ENCODE measurements around the gene CBX4. TPM values are rescaled to one million over a fixed set of nuclear protein-coding genes. Genes with fewer than 3 reads are reported as not detected.

The CBX4 gene
- total and polyA plus RNA-seq, 2 of the 13 experiments (the other 11 are each of a cell fraction or from before 2014, with no cell fraction given), result 25.8 to 50.8 TPM

DNA sequence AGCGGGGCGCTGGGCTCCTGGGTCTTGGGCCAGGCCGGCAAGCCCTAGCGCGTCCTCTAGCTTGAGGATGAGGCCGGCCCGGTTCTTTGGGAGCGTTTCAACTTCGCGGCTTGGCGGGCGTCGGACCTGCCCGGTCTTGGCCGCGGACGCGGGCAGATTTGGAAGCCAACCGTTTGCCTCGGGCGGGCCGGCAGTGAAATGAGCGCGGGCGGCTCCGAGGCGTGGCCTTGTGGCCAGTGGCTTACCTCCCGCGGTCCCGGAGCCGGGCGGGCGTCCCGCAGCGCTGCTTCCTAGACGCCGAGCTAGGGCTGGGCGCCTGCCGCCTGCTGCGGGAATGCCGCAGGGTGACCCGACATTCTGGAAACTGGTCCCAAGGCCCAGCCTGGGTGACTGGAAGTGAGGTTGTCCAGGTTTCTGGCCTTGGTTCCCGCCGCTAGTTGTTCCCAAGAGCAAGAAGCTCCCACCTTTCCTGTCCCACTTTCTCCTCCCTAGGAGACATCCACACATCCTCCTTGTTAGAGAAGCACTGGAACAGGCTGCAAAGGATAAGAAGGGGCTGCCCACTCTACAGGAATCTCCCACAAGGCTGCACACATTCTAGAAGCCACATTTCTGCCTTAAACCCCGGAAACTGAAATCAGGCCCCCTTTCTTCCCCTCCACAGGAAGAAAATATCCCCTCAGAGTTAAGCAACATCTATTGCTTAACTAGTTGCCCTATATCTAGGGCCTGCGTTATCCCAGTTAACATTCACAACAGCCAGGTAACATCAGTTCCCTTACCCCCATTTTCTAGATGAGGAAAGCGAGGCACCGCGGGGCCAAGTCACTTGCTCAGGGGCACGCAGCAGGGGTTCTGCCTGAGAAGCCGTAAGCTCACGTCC lies 37.8 kb downstream of the CBX4 start (continued):
- peak; percentile 8; the same call in 1 of the 2 replicates for TF ChIP-seq ZNF598 (CRISPR knock-in tag; IDR thresholded peaks at IDR 0.05; ENCODE audit: borderline replicate concordance)
- no peak for TF ChIP-seq MTF1 (CRISPR knock-in tag; IDR thresholded peaks at IDR 0.05)
- TF ChIP-seq, protein P1, sequence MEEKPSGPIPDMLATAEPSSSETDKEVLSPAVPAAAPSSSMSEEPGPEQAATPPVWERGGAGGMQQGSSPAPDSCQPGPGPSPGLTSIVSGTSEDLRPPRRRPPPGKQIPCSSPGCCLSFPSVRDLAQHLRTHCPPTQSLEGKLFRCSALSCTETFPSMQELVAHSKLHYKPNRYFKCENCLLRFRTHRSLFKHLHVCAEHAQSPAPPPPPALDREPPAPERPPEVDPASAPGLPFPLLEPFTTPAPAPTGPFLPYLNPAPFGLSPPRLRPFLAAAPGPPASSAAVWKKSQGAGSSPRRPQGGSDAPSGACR (CRISPR knock-in tag; IDR thresholded peaks at IDR 0.05), result no peak
- TF ChIP-seq, protein P2, sequence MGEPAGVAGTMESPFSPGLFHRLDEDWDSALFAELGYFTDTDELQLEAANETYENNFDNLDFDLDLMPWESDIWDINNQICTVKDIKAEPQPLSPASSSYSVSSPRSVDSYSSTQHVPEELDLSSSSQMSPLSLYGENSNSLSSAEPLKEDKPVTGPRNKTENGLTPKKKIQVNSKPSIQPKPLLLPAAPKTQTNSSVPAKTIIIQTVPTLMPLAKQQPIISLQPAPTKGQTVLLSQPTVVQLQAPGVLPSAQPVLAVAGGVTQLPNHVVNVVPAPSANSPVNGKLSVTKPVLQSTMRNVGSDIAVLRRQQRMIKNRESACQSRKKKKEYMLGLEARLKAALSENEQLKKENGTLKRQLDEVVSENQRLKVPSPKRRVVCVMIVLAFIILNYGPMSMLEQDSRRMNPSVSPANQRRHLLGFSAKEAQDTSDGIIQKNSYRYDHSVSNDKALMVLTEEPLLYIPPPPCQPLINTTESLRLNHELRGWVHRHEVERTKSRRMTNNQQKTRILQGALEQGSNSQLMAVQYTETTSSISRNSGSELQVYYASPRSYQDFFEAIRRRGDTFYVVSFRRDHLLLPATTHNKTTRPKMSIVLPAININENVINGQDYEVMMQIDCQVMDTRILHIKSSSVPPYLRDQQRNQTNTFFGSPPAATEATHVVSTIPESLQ (CRISPR knock-in tag; conservative IDR thresholded peaks at IDR 0.05), result no peak
- TF ChIP-seq ELF4 (CRISPR knock-in tag; IDR thresholded peaks at IDR 0.05; ENCODE audit: borderline replicate concordance), result peak; percentile 59; the same call in 1 of the 2 replicates
- TF ChIP-seq, protein P3, sequence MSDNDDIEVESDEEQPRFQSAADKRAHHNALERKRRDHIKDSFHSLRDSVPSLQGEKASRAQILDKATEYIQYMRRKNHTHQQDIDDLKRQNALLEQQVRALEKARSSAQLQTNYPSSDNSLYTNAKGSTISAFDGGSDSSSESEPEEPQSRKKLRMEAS (IDR thresholded peaks at IDR 0.05), result peak; percentile 50
- peak; percentile 26; the same call in 1 of the 2 replicates for TF ChIP-seq SATB2 (CRISPR knock-in tag; IDR thresholded peaks at IDR 0.05)
- TF ChIP-seq, protein P4, sequence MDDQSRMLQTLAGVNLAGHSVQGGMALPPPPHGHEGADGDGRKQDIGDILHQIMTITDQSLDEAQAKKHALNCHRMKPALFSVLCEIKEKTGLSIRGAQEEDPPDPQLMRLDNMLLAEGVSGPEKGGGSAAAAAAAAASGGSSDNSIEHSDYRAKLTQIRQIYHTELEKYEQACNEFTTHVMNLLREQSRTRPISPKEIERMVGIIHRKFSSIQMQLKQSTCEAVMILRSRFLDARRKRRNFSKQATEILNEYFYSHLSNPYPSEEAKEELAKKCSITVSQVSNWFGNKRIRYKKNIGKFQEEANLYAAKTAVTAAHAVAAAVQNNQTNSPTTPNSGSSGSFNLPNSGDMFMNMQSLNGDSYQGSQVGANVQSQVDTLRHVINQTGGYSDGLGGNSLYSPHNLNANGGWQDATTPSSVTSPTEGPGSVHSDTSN (CRISPR knock-in tag; IDR thresholded peaks at IDR 0.05; ENCODE audit: borderline replicate concordance), result 0 out of 2 replicates have a peak, but pooled peaks have one; percentile 33
- 0 out of 2 replicates have a peak, but pooled peaks have one; percentile 8 for TF ChIP-seq TAF1 (CRISPR knock-in tag; IDR thresholded peaks at IDR 0.05)
- TF ChIP-seq PHF21A (CRISPR knock-in tag; IDR thresholded peaks at IDR 0.05), result 0 out of 2 replicates have a peak, but pooled peaks have one; percentile 32
- TF ChIP-seq ZNF790 (CRISPR knock-in tag; IDR thresholded peaks at IDR 0.05; ENCODE audit: borderline replicate concordance), result 0 out of 2 replicates have a peak, but pooled peaks have one; percentile 28
- TF ChIP-seq KDM2A (CRISPR knock-in tag; IDR thresholded peaks at IDR 0.05; ENCODE audit: borderline replicate concordance, low read depth), result peak; percentile 53; the same call in 1 of the 2 replicates
- no peak for TF ChIP-seq HMGA1 (CRISPR knock-in tag; conservative IDR thresholded peaks at IDR 0.05)
- TF ChIP-seq, protein P5, sequence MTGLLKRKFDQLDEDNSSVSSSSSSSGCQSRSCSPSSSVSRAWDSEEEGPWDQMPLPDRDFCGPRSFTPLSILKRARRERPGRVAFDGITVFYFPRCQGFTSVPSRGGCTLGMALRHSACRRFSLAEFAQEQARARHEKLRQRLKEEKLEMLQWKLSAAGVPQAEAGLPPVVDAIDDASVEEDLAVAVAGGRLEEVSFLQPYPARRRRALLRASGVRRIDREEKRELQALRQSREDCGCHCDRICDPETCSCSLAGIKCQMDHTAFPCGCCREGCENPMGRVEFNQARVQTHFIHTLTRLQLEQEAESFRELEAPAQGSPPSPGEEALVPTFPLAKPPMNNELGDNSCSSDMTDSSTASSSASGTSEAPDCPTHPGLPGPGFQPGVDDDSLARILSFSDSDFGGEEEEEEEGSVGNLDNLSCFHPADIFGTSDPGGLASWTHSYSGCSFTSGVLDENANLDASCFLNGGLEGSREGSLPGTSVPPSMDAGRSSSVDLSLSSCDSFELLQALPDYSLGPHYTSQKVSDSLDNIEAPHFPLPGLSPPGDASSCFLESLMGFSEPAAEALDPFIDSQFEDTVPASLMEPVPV (CRISPR knock-in tag; IDR thresholded peaks at IDR 0.05), result 0 out of 2 replicates have a peak, but pooled peaks have one; percentile 28
- TF ChIP-seq FIP1L1 (IDR thresholded peaks at IDR 0.05; ENCODE audit: borderline replicate concordance, insufficient read depth, low read depth, low read length), result no peak
- TF ChIP-seq ZNF776 (CRISPR knock-in tag; IDR thresholded peaks at IDR 0.05), result peak; percentile 79; the same call in 1 of the 2 replicates
